Heart right ventricle (tissue), 16 donors: ENCODE data around the gene RNF43. TPM values are rescaled to one million over a fixed set of nuclear protein-coding genes. Genes with fewer than 3 reads are reported as not detected.
A peak's percentile ranks its signal among the peaks of the same experiment; 100 is the strongest.

Source experiments
- ATAC-seq, 8 donors: fragments of 200-7000 bp; cut with Tn5 transposase; one replicate each; pipeline ENCODE4 v1.9.1; 2020; ENCODE audit warnings: mild to moderate bottlenecking in 8 of 8, moderate library complexity in 8 of 8, moderate number of reproducible peaks in 1 of 8
- DNase-seq, 2 donors: peaks; one replicate each; pipeline ENCODE4 v3.0.0-alpha.2; 2020
- H3K27ac ChIP-seq, 10 donors: fragments of 200-600 bp; sonication (generic) in 2 of 10; one replicate each; pipeline versions ENCODE4 v1.5.0 to v1.8.0; 2020 to 2022; ENCODE audit warnings: mild to moderate bottlenecking in 3 of 10
- H3K27me3 ChIP-seq, 7 donors: fragments of 200-600 bp; one replicate each; pipeline ENCODE4 v1.8.0; 2021 to 2022; ENCODE audit warnings: mild to moderate bottlenecking in 2 of 7
- H3K36me3 ChIP-seq, 9 donors: fragments of 200-600 bp; sonication (generic) in 1 of 9; one replicate each; pipeline versions ENCODE4 v1.5.0 to v1.8.0; 2020 to 2022; ENCODE audit warnings: mild to moderate bottlenecking in 2 of 9
- H3K4me1 ChIP-seq, 9 donors: fragments of 200-600 bp; sonication (generic) in 1 of 9; one replicate each; pipeline versions ENCODE4 v1.5.0 to v1.8.0; 2020 to 2022; ENCODE audit warnings: mild to moderate bottlenecking in 4 of 9
- H3K4me3 ChIP-seq, 10 donors: fragments of 200-600 bp; sonication (generic) in 2 of 10; one replicate each; pipeline versions ENCODE4 v1.5.0 to v1.8.0; 2020 to 2022; ENCODE audit warnings: mild to moderate bottlenecking in 7 of 10, moderate library complexity in 2 of 10
- H3K9me3 ChIP-seq, 11 donors: fragments of 200-600 bp in 10 of 11; sonication (generic) in 2 of 11; one replicate each; pipeline versions ENCODE4 v1.5.0 to v1.8.0; 2013 to 2022; ENCODE audit warnings: mild to moderate bottlenecking in 2 of 11, control low read depth in 1 of 11, moderate library complexity in 1 of 11
- CTCF ChIP-seq, 9 donors: fragments of 200-600 bp; sonication (generic) in 2 of 9; IDR thresholded peaks; one replicate each; pipeline versions ENCODE4 v1.5.0 to v1.8.0; 2021 to 2022; ENCODE audit warnings: antibody characterized with exemption in 9 of 9, mild to moderate bottlenecking in 5 of 9, moderate library complexity in 1 of 9
- WGBS, 2 donors: extraction: QIAGEN DNeasy Blood & Tissue Kit; methylation state at CpG; one replicate each; pipeline ENCODE4 v1.1.7; 2013; ENCODE audit warnings: inconsistent platforms in 1 of 2; 5-methylcytosine and 5-hydroxymethylcytosine counted together
- intact Hi-C, 10 donors: fragments of 100-400 bp; cut with DNase I; formaldehyde crosslinking; loops; one replicate each; pipeline versions ENCODE4 v1.11.1 to v1.14.2; 2022
- polyA plus RNA-seq, 2 donors: library from polyadenylated mRNA; stranded (reverse); fragments of 200-250 nt; gene quantifications; one replicate each; pipeline ENCODE4 v1.2.3, GENCODE V29; 2013
- total RNA-seq, 10 donors: library from RNA; stranded (reverse); fragmentation: NEBNext Ultra II Directional in 3 of 10; extraction: Animal tissue kit (Norgen Biotek cat#: 25700) in 3 of 10; gene quantifications; one replicate each; pipeline versions ENCODE4 v1.2.1 to v1.2.4, GENCODE V29; 2021 to 2023
- donor health status: Arrhythmogenic right ventricular cardiomyopathy.
- donor health status: ischemic (EF 13 %, LVEDD 7.1; RV severe dilation, severe dysfunction).
- donor health status: healthy with polysubstance abuse.
- donor health status: DM: no; HTN: yes; CAD: no.
- donor health status: DM: no; HTN: no; CAD: no.
- donor health status: ischemic (EF 25% LVEDD 6.9; RV normal size, moderate dysfunction).
- donor health status: ischemic (EF 25% LVEDD 5.7; RV mildly dilated, moderate dysfunction).
- donor health status: healthy.
- donor health status: DM: yes; HTN: yes; CAD: no.
- donor health status: Ischemic cardiomyopathy.
- donor health status: ischemic (EF 35%, LVEDD 5.7; RV mildly dilated, moderate dysfunction).
- donor health status: nonischemic (EF 11% LVEDD 7.7; RV severe dilation, severe dysfunction).
- donor health status: DM: yes; HTN: yes; CAD: no.
- donor health status: PGD.
- donor health status: ischemic (EF 29% LVEDD 5.4; RV normal size, mild dysfunction).
- donor health status: nonischemic (EF 23%, LVEDD 6.1; RV moderate dilation, normal function).

The RNF43 gene
- total and polyA plus RNA-seq, 12 donors, result 0.86 to 6.1 (median 3.6) TPM

DNA sequence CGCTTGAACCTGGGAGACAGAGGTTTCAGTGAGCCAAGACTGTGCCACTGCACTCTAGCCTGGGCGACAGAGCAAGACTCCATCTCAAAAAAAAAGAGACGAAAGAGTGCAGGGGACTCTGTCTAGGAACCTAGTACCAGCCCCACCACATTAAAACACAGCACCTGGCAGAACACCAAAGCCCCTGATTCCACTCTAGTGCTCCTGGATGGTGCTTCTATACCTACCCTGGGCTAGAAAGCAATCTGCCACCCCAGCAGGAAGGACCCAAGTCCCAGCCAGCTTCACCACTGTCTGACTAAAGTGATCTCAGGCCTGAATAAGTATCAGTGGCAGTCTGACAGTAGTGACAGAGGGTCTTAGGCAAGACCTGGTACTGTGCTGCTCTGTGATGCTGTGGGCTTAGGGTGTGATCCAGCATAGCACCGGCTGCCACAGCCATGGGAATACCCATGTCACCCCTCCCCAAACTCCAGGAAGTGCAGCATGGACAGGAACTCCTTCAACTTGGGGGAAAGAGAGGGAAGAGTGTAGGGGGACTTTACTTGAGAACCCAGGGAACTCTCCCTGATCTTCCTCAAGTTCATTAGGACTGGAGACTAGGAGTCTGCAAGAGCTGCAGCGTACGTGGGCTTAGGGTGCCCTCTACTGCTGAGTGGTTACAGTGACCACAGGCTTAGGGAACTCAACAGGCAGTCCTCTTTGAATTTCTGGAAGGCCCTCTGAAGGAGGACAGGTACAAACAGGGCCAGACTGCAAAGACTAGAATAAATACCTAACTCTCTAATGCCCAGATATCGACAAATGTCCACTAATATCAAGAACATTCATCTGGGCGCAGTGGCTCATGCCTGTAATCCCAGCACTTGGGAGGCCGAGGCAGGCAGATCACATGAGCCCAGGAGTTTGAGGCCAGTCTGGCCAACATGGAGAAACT is 30.0 kb upstream of the RNF43 start:
- Histone ChIP-seq H3K27me3 (peaks cover 0 to 9% (median 0%) of the 10 kb centered on the region in 7 donors), H3K27ac (no peak overlapping the region), H3K36me3 (no peaks in the 10 kb centered on the region), H3K4me3 (no peak overlapping the region), H3K9me3 (peaks cover 0 to 7% (median 0%) of the 10 kb centered on the region in 11 donors), H3K4me1 (no peaks in the 10 kb centered on the region)
- WGBS, 2 donors, result 63 to 69% methylated on average over 9 of the region's 9 CpGs
- intact Hi-C loops, result loop anchor here in 8 of 10 donors (1.0 to 10.0 kb wide), 7 partner anchors 130 to 203 kb away; no protein-coding TSS in a partner anchor
- DNase-seq (peak; percentile 35 to 57), ATAC-seq (peak; percentile 70 to 89 (median 80))
- TF ChIP-seq CTCF (IDR thresholded peaks at IDR 0.05), result peak; percentile 11 to 81 (median 64)

GRCh38 chr17:58446086-58446485 is 28.8 kb upstream of the RNF43 start:
- TF ChIP-seq CTCF (IDR thresholded peaks at IDR 0.05), result no peak
- no peaks in the 10 kb centered on the region for H3K36me3 ChIP-seq
- peaks cover 0 to 7% (median 0%) of the 10 kb centered on the region in 11 donors for H3K9me3 ChIP-seq
- ATAC-seq (no peak), DNase-seq (no peak)
- 77 to 82% methylated on average over 6 of the region's 6 CpGs for WGBS, 2 donors
- intact Hi-C loops, result loop anchor here in 7 of 10 donors (5.0 to 10.0 kb wide), 6 partner anchors 129 to 201 kb away; no protein-coding TSS in a partner anchor
- no peaks in the 10 kb centered on the region for H3K4me1 ChIP-seq
- H3K27ac ChIP-seq, result no peak overlapping the region
- H3K4me3 ChIP-seq, result no peak overlapping the region
- H3K27me3 ChIP-seq, result peaks cover 0 to 17% (median 0%) of the 10 kb centered on the region in 7 donors

DNA sequence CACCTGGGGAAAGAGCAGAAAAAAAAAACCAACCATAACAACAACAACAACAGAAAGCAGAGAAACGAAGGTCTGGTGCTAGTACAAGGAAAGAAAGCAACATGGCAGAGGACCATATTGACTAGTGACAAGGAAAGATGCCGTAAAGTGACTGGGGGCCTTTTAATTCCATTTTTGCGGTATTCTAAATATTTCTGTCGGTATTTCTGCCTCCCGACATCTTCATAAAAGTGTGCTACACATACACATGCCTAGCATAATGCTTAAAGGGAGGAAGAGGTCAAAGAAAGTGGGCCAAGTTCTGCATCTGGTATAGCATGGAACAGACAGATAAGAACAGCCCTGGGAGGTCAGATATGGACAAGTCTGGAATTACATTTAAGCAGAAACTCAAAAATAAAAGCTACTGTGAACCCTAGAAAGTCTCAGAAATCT is 19.5 kb upstream of the RNF43 start:
- whole genome bisulfite sequencing, 2 donors, result 45 to 47% methylated on average over 5 of the region's 5 CpGs
- Histone ChIP-seq H3K9me3 (no peaks in the 10 kb centered on the region), H3K4me3 (no peak overlapping the region), H3K27me3 (peaks cover 0 to 22% (median 2%) of the 10 kb centered on the region in 7 donors), H3K36me3 (no peaks in the 10 kb centered on the region), H3K4me1 (no peaks in the 10 kb centered on the region), H3K27ac (no peak overlapping the region)
- no peak for DNase-seq
- intact Hi-C loops, result no loop called here
- no peak for TF ChIP-seq CTCF (IDR thresholded peaks at IDR 0.05)
- no peak for ATAC-seq

GRCh38 chr17:58436245-58436644 is 18.9 kb upstream of the RNF43 start:
- no peaks in the 10 kb centered on the region for H3K36me3 ChIP-seq

More at GRCh38 chr17:58436245-58436644, 18.9 kb upstream of the RNF43 start:
- peaks cover 0 to 23% (median 0%) of the 10 kb centered on the region in 7 donors for H3K27me3 ChIP-seq
- no peak overlapping the region for H3K27ac ChIP-seq
- no peak for TF ChIP-seq CTCF (IDR thresholded peaks at IDR 0.05)
- H3K4me1 ChIP-seq, result no peaks in the 10 kb centered on the region
- intact Hi-C loops, result no loop called here
- no peak overlapping the region for H3K4me3 ChIP-seq
- no peaks in the 10 kb centered on the region for H3K9me3 ChIP-seq
- no peak for DNase-seq
- ATAC-seq, result no peak
